ENCODE results near the gene WBP1L.
"Not testable (repeated sequence)": the region's sequence is repeated elsewhere in the genome, so short reads cannot be mapped to it uniquely, and the experiment has no call there.

The WBP1L gene

GRCh38 chr10:102743588-102744373, at the start of gene WBP1L:
TSS of gene WBP1L (plus strand) at chr10:102743948. CDS start at chr10:102744054, 106 bp downstream.
- peak; percentile 80 to 91 for DNase-seq (ENCODE audit: low read depth in 2 of 2, low spot score in 1 of 2)

GRCh38 chr10:102695401-102695800, 48.3 kb upstream of the WBP1L start:
- DNase-seq (ENCODE audit: low read depth in 2 of 2, low spot score in 1 of 2), result not testable (repeated sequence)

- DNase-seq (ENCODE audit: low read depth in 2 of 2, low spot score in 1 of 2), result no peak
Measured at GRCh38 chr10:102696736-102697135, 47.0 kb upstream of the WBP1L start.

- no peak for DNase-seq (ENCODE audit: low read depth in 2 of 2, low spot score in 1 of 2)
Measured at GRCh38 chr10:102698894-102699293, 44.9 kb upstream of the WBP1L start.

GRCh38 chr10:102701272-102701671, 42.5 kb upstream of the WBP1L start:
- no peak for DNase-seq (ENCODE audit: low read depth in 2 of 2, low spot score in 1 of 2)

GRCh38 chr10:102701796-102702195, 42.0 kb upstream of the WBP1L start:
- DNase-seq (ENCODE audit: low read depth in 2 of 2, low spot score in 1 of 2), result no peak

- DNase-seq (ENCODE audit: low read depth in 2 of 2, low spot score in 1 of 2), result no peak
Measured at GRCh38 chr10:102702742-102703141, 41.0 kb upstream of the WBP1L start.

- no peak for DNase-seq (ENCODE audit: low read depth in 2 of 2, low spot score in 1 of 2)
Measured at GRCh38 chr10:102704915-102705314, 38.8 kb upstream of the WBP1L start.

- DNase-seq (ENCODE audit: low read depth in 2 of 2, low spot score in 1 of 2), result no peak
Measured at GRCh38 chr10:102705531-102705930, 38.2 kb upstream of the WBP1L start.

- no peak for DNase-seq (ENCODE audit: low read depth in 2 of 2, low spot score in 1 of 2)
Measured at GRCh38 chr10:102710609-102711008, 33.1 kb upstream of the WBP1L start.

- DNase-seq (ENCODE audit: low read depth in 2 of 2, low spot score in 1 of 2), result no peak
Measured at GRCh38 chr10:102712089-102712488, 31.7 kb upstream of the WBP1L start.

- no peak for DNase-seq (ENCODE audit: low read depth in 2 of 2, low spot score in 1 of 2)
Measured at GRCh38 chr10:102712843-102713538, 30.8 kb upstream of the WBP1L start.

- DNase-seq (ENCODE audit: low read depth in 2 of 2, low spot score in 1 of 2), result no peak
Measured at GRCh38 chr10:102713539-102713813, 30.3 kb upstream of the WBP1L start.

- DNase-seq (ENCODE audit: low read depth in 2 of 2, low spot score in 1 of 2), result peak; percentile 86 to 89
Measured at GRCh38 chr10:102713814-102714620, 29.7 kb upstream of the WBP1L start, which contains the start of gene ARL3. TSS of gene ARL3 (minus strand) at chr10:102714397. CDS start at chr10:102714275, 122 bp downstream.

GRCh38 chr10:102714621-102715455, 28.9 kb upstream of the WBP1L start, which contains the start of gene SFXN2:
TSS of gene SFXN2 (plus strand) at chr10:102714636. CDS start at chr10:102726637, 12,001 bp downstream.
- no peak for DNase-seq (ENCODE audit: low read depth in 2 of 2, low spot score in 1 of 2)

- DNase-seq (ENCODE audit: low read depth in 2 of 2, low spot score in 1 of 2), result no peak
Measured at GRCh38 chr10:102715880-102716279, 27.9 kb upstream of the WBP1L start.

GRCh38 chr10:102716900-102717565, 26.7 kb upstream of the WBP1L start:
- not testable (repeated sequence) for DNase-seq (ENCODE audit: low read depth in 2 of 2, low spot score in 1 of 2)

GRCh38 chr10:102718220-102718619, 25.5 kb upstream of the WBP1L start:
- no peak for DNase-seq (ENCODE audit: low read depth in 2 of 2, low spot score in 1 of 2)

GRCh38 chr10:102720337-102720736, 23.4 kb upstream of the WBP1L start:
- DNase-seq (ENCODE audit: low read depth in 2 of 2, low spot score in 1 of 2), result no peak

GRCh38 chr10:102720775-102721301, 22.9 kb upstream of the WBP1L start:
- no peak for DNase-seq (ENCODE audit: low read depth in 2 of 2, low spot score in 1 of 2)

Measured in stimulated activated CD8-positive, alpha-beta memory T cell treated with anti-CD3 and anti-CD28 coated beads, Interleukin-4, amount 100 ng/mL, for 1 hour (primary cell).